Stimulated activated CD4-positive, alpha-beta T cell treated with anti-CD3 and anti-CD28 coated beads, Interleukin-4, amount 100 ng/mL, for 4 hours (primary cell): Measurements from ENCODE around the gene ZNF407.

Experiments used
- DNase-seq, 2 experiments: peaks; one replicate each; pipeline ENCODE4 v3.0.0-alpha.2; 2020

ZNF407 gene

GRCh38 chr18:74630804-74631203 lies 33.1 kb downstream of the ZNF407 start:
- DNase-seq: no peak

GRCh38 chr18:74631212-74631611 lies 33.5 kb downstream of the ZNF407 start:
- DNase-seq: no peak

- no peak for DNase-seq
These were observed 34.1 kb downstream of the ZNF407 start for GRCh38 chr18:74631623-74632350.

GRCh38 chr18:74632351-74632679 lies 34.6 kb downstream of the ZNF407 start:
- DNase-seq: no peak

GRCh38 chr18:74632856-74633255 lies 35.2 kb downstream of the ZNF407 start:
- DNase-seq: no peak

- DNase-seq: no peak
These were observed 36.1 kb downstream of the ZNF407 start for GRCh38 chr18:74633652-74634352.

GRCh38 chr18:74635224-74635975 lies 37.7 kb downstream of the ZNF407 start:
- no peak for DNase-seq

GRCh38 chr18:74637070-74637469 lies 39.4 kb downstream of the ZNF407 start:
- no peak for DNase-seq

- no peak for DNase-seq
These were observed 40.5 kb downstream of the ZNF407 start for GRCh38 chr18:74638210-74638609.

- DNase-seq: no peak
These were observed 47.0 kb downstream of the ZNF407 start for GRCh38 chr18:74644713-74645112.

- DNase-seq: no peak
These were observed 48.0 kb downstream of the ZNF407 start for GRCh38 chr18:74645679-74646078.

GRCh38 chr18:74651327-74652128 lies 53.9 kb downstream of the ZNF407 start:
- DNase-seq: no peak

- no peak for DNase-seq
These were observed 54.8 kb downstream of the ZNF407 start for GRCh38 chr18:74652392-74652988.

GRCh38 chr18:74654638-74655037 lies 57.0 kb downstream of the ZNF407 start:
- no peak for DNase-seq

GRCh38 chr18:74661008-74661407 lies 63.3 kb downstream of the ZNF407 start:
- no peak for DNase-seq

GRCh38 chr18:74661691-74662090 lies 64.0 kb downstream of the ZNF407 start:
- DNase-seq: no peak

- DNase-seq: no peak
These were observed 65.0 kb downstream of the ZNF407 start for GRCh38 chr18:74662622-74663021.

GRCh38 chr18:74665346-74665745 lies 67.7 kb downstream of the ZNF407 start:
- DNase-seq: no peak

GRCh38 chr18:74665905-74666304 lies 68.2 kb downstream of the ZNF407 start:
- no peak for DNase-seq

GRCh38 chr18:74669136-74669798 lies 71.6 kb downstream of the ZNF407 start:
- DNase-seq: no peak

- no peak for DNase-seq
These were observed 74.7 kb downstream of the ZNF407 start for GRCh38 chr18:74672371-74672770.

- DNase-seq: no peak
These were observed 76.8 kb downstream of the ZNF407 start for GRCh38 chr18:74674487-74674886.
